CD4-positive, alpha-beta T cell treated with Interferon gamma for 1 hour (primary cell): ENCODE results near the gene TNK1.
"Not testable (repeated sequence)": the region's sequence is repeated elsewhere in the genome, so short reads cannot be mapped to it uniquely, and the experiment has no call there.

Experiments used
- DNase-seq: peaks from one replicate; pipeline ENCODE4 v3.0.0-alpha.2; 2020

Gene TNK1

DNA sequence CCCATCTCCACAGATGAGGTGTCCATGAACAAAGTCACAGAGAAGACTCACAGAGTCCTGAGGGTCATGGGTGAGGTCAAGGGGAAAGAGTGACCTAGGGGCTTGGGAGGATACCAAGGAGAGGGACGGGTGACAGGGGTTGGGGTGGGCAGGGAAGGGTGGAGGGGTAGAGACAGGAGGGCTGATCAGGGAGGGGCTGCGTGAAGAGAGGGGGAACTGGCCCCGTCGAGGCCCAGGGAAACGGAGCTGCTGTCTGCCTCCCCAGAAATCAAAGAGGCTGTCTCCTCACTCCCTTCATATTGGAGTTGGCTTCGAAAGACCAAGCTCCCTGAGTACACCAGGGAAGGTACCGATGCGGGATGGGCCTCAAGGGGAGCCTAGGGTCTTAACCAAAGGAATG, 25.3 kb upstream of the TNK1 start:
- DNase-seq: no peak

DNA sequence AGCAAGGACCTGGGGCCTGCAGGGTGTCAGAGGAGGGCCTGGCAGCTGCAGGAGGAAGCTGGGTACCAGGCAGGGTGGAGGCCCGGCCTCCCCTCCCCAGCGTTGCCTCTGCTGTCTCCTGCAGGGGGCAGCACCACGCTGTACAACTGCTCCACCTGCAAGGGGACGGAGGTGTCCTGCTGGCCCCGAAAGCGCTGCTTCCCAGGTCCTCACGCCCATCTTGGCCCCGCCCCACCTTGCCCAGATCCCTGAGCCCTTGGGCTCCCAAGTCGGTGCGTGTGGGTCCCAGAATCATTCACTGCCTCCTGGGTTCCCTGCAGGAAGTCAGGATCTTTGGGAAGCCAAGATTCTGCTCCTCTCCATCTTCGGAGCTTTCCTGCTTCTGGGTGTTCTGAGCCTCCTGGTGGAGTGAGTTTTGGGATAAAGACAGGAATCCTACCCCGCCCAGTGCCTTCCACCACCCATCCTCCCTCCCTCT, 24.8 kb upstream of the TNK1 start:
- peak; percentile 85 for DNase-seq

DNA sequence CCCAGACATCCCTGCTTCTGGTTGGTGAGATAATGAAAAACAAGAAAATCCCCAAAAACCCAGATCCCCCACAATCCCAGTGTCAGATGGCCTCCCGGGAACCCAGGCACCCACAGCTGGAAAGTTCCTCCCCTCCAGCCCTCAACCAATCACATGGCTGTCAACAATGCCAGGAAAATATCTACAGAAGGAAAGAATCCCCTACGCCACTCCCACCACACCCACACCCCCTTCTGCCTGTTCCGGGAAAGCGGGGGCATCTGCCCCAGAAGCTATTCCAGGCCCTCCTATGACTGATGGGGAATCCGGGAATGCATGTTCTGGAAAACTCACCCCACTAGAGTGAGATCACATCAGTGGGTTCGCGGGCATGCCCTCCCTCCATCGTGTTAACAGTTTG, 24.1 kb upstream of the TNK1 start:
- no peak for DNase-seq

DNA sequence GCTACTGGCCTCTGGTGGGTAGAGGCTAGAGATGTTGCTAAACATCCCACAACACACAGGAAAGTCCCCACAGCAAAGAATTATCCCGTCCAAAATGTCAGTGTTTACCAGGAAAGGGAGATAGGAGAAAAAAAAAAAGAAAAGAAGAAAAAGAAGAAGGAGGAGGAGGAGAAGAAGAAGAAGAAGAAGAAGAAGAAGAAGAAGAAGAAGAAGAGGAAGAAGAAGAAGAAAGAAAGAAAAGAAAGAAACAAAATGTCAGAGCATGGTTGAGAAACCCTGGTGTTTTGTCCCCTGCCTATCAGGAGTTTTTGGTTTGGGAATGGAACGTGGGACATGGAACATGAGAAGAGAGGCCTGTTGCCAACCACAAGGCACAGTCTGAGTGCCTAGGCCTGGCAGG, 23.5 kb upstream of the TNK1 start:
- DNase-seq: no peak

DNA sequence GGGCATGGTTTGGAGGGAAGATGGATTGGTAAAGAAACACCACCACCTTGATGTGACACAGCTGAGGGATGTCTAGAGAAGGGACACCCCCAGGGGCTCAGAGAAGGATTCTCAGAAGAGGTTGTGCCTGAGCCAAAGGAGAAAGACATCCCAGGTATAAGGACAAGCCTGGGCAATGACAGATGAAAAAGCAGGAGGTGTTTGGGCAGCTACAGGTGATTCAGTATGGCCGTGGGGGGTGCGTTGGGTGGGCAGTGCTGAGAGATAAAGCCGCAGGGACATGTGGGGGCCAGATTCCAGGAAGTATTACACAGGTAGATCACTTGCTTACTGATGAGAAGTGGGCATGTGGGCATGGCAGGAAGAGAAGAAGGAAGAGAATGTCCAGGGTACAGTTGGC, 19.0 kb upstream of the TNK1 start:
- DNase-seq: no peak

DNA sequence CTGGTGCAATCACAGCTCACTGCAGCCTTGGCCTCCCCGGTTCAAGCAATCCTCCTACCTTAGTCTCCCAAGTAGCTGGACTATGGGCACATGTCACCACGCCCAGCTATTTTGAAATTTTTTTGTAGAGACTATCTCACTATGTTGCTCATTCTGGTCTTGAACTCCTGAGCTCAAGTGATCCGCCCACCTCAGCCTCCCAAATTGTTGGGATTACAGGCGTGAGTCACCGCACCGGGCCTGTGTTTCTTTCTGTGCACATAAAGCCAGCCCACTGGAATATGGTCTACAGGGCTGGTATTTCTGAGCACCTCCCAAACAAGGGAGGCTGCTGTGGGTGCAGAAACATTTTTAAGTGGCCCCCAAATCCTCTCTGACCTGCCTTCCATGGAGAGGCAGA, 17.6 kb upstream of the TNK1 start:
- DNase-seq: no peak

DNA sequence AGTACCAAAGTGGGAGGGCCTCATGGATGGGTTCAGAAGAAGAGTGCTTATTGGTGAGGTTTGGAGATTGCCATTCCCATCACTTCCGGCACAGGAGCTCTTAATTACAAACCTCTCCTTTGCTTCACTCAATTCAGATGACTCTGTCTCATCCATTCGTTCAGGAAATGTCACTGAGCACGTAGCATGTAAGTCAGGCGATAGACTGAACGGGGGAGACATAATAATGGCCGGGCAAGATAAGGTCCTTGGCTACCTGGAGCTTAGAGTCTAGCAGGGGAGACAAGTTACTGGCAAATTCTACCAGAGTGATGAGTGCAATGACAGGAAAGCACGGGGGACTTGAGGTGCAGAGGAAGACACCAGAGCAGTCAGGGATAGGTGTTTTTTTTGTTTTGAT, 14.9 kb upstream of the TNK1 start:
- DNase-seq: not testable (repeated sequence)

DNA sequence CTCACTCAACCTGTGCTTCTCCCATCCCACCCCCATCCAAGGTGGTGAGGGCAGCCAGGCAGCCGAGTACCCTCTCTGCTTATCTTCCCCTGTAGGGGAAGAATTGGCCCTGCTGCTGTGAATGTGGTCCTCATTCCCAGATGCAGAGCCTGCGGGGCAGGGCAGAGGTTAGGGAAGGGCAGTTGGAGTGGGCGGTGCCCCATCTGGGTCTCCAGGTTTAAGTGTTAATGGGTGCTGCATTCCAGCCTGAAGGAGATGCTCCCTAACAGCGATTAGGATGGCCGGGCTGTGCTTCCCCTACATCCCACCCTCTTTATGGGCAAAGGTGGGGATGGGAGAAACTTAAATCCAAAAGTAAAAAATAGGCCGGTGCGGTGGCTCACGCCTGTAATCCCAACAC, 13.8 kb upstream of the TNK1 start:
- no peak for DNase-seq

DNA sequence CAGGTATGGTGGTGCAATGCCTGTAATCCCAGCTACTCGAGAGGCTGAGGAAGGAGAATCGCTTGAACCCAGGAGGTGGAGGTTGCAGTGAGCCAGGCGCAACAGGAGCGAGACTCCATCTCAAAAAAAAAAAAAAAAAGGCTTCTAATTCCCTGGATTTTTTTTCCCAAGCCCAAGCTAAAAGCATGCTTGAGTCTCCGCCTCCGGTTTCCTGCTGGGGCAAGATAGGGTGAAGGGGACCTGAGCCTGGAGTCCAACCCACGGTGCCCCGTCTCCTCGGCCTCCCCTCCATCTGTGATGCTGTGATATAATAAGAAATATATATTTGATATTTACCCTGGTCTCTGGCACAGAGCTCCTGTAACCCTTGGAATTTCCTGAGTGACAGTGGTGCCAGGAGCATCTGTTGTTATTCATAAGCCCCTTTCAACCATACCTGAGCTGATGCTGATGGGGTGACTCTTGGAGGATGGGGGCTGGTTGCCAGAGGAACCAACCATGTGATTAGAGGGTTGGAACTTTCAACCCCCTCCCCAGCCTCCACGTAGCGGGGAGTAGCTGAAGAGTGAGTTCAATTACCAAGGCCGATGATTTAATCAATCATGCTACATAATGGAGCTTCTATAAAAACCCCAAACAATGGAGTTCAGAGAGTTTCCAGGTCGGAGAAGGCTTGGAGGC, 12.8 kb upstream of the TNK1 start:
- DNase-seq: no peak

DNA sequence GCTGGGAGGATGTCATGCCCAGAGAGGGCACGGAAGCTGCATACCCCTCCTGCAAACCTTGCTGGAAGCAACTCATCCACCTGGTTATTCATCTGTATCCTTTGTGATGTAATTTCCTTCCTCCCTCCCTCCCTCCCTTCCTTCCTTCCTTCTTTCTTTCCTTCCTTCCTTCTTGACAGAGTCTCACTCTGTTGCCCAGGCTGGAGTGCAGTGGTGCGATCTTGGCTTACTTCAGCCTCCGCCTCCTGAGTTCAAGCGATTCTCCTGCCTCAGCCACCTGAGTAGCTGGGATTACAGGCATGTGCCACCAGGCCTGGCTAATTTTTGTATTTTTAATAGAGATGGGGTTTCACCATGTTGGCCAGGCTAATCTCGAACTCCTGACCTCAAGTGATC, 12.3 kb upstream of the TNK1 start:
- DNase-seq: not testable (repeated sequence)

DNA sequence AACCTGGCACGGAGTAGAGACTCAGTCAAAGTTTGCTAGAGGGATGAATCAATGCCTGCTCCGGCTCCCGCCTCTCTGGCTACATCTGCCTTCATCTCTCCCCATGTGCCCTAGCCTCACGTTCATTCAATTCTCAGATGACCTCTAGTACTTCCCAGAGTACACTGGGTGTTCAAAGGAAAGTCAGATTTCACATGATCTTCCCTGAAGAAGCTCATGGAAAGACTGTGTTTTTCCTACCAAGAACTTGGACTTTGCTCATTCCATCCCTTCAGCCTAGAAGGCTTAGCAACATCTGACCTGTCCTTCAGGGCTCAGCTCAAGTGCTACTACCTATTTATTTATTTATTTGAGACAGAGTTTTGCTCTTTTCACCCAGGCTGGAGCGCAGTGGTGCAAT, 11.1 kb upstream of the TNK1 start:
- DNase-seq: no peak

DNA sequence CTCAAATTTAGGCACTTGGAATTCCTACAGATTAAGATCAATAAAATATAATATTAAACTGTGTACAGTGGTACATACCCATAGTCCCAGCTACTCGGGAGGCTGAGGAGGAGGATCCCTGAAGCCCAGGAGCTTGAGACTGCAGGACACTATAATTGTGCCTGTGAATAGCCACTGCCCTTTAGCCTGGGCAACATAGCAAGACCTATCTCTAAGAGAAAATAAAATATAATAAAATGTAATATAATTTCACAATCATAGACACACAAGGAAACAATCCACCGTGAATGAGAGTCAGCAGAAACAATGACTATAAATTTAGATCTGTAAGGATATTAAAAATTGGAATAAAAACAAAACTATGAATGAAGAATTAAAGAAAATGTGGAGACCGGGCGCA, 10.0 kb upstream of the TNK1 start:
- no peak for DNase-seq

DNA sequence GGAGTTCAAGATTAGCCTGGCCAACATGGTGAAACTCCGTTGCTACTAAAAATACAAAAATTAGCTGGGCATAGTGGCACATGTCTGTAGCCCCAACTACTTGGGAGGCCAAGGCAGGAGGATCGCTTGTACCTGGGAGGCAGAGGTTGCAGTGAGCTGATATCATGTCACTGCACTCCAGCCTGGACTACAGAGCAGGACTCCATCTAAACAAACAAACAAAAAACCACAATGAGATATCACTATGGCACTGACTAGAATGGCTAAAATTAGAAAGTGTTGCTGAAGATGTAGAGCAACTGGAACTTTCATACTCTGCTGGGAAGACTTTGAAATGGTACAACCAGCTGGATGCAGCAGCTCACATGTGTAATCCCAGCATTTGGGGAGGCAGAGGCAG, 6.5 kb upstream of the TNK1 start:
- DNase-seq: no peak

DNA sequence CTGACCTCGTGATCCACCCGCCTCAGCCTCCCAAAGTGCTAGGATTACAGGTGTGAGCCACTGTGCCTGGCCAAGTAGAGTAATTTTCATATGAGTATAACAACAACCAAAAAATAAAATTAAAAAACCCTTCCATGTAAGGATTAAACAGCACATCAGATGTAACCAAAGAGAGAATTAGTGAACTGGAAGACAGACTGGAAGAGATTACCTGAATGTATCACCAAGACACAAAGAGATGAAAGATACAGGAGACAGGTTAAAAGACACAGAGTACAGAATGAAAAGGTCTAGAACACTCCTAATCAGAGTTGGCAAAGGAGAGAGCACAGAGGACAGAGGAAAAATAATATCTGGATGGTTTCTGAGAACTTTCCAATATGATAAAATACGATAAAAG, 1.8 kb upstream of the TNK1 start:
- DNase-seq: no peak

DNA sequence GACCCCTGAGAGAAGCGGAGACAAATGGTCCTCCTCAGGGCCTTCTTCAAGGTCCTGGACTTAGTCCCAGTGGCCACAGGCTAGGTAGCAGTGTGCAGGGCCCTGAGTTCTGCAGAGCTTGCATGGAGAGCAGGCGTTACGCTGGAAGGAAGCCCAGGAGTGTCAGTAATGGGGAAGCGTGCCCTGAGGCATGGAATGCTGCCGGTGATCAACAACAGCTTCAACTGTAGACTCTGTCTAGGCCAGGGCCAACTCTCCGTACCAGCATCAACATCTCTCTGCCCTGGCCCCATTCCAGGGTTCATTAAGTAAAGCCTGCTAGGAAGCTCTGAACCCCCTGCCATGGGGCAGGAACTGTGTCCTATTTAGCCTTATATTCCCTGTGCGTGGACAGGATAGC, 568 bp upstream of the TNK1 start:
- no peak for DNase-seq

DNA sequence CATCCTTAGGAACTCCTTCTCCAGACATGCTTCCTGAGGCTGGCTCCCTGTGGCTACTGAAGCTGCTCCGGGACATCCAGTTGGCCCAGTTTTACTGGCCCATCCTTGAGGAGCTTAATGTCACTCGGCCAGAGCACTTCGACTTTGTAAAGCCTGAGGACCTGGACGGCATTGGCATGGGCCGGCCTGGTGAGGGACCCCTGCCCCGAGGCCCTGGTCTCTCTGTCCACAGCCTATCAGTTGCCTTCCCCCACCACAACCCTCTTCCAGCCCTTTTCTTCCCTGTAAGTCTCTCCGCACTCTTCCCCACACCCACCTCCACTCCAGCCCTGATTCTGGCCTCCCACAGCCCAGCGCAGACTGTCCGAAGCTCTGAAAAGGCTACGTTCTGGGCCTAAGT, 2.0 kb downstream of the TNK1 start:
- no peak for DNase-seq

DNA sequence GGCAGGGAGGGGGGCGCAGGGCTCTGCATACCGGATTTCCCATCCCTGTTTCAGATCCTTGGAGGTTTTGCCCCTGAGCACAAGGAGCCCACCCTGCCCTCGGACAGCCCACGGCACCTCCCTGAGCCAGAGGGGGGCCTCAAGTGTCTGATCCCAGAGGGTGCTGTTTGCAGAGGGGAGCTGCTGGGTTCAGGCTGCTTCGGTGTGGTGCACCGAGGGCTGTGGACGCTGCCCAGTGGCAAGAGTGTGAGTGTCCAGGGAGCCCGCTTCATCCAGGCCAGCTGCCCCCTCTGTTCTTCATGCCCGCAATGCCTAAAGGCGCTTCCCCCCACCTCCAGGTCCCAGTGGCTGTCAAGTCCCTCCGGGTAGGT, 2.5 kb downstream of the TNK1 start:
- no peak for DNase-seq

DNA sequence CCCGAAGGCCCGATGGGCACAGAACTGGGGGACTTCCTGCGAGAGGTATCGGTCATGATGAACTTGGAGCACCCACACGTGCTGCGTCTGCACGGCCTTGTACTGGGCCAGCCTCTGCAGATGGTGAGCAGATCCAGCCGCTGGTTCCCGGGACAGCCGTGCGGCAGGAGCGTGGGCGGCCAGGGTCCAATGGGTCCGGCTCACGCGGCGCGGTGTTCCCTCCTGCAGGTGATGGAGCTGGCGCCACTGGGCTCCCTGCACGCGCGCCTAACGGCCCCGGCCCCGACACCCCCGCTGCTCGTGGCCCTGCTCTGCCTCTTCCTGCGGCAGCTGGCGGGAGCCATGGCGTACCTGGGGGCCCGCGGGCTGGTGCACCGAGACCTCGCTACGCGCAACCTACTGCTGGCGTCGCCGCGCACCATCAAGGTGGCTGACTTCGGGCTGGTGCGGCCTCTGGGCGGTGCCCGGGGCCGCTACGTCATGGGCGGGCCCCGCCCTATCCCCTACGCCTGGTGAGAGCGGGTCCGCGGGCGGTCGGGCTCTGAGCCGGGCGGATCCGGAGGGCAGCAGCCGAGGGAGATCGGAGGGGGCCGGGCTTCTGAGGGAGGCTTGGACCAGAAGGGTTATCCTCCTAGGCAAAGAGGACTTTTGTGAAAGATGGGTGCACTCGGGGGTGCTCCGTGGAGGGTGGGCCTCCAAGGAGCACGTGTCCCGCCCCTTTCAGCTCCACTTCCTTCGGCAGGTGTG, 3.0 kb downstream of the TNK1 start:
- peak; percentile 78 for DNase-seq

DNA sequence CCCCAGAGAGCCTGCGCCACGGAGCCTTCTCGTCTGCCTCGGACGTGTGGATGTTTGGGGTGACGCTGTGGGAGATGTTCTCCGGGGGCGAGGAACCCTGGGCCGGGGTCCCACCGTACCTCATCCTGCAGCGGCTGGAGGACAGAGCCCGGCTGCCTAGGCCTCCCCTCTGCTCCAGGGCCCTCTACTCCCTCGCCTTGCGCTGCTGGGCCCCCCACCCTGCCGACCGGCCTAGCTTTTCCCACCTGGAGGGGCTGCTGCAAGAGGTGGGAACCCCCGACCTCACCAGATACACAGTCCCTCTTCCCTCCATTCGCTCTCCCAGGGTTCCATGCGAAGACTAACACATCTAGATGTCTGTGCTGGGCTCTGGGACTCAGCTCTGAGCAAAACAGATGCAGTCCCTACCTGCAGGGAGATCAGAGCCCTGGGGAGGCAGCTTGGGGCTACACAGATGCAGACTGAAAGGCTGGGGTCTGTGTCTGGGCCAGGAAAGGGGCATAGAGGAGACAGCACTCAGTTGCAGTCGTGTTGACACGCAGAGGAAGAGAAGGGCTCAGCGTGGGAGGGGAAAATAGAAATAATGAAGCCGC, 3.7 kb downstream of the TNK1 start:
- DNase-seq: no peak

DNA sequence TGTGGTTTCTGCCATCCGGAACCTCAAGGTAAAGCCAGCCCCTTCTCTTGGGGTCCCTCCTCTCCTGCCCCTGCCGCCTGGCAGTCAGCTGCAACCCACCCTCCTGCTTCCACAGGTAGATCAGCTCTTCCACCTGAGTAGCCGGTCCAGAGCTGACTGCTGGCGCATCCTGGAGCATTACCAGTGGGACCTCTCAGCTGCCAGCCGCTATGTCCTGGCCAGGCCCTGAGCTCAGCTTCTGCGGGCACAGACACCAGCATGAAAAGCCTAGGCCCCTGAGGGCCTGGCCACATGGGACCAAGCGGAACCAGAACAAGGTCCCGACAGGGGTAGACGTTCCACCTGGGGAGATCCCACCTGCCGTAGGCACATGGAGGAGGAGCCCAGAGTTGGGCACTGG, 8.0 kb downstream of the TNK1 start:
- DNase-seq: no peak

DNA sequence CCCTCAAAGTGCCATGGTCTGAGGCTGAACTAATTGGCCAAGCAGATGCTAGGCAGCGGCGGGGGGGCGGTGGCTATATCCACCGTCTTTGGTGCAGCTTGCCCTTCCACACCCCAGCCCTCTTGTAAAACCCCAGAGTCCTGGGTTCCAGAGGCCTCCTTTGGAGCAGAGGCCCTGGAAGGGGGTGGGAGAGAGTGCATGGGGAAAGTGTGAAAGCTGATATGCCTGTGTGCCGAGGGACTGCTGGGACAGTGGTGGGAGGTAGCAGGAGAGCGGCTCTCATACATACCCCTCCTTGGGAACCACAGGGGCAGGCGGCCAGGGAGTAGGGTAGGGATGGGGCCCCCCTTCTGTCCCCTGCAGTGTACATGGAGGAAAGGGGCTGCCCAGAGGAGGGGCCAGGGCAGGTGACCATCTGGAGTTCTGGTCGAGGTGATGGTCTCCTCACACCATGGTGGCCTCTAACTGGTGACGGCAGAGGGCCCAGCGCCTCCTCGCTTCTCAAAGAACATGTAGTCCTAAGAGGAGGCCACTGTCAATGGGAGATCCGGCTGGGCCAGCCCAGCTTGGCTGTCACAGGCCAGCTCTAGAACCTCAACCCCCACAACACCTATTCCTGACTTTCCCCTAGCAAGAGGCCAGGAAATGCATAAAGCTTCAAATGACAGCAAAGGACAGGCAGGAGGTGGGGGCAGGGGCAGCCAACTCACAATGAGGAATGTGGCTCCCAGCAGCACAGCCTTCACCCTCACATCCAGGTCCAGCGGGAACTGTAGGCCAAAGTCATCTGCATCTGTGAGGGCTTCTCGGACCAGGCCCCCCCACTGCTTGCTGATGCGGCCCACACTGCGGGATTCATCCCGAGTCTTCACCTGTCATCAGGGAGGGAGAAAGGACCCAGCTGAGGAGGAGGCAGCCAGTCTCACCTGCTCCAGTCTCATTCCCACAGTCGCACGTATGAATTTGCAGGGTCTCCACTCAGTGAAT, 9.3 kb downstream of the TNK1 start:
- no peak for DNase-seq

DNA sequence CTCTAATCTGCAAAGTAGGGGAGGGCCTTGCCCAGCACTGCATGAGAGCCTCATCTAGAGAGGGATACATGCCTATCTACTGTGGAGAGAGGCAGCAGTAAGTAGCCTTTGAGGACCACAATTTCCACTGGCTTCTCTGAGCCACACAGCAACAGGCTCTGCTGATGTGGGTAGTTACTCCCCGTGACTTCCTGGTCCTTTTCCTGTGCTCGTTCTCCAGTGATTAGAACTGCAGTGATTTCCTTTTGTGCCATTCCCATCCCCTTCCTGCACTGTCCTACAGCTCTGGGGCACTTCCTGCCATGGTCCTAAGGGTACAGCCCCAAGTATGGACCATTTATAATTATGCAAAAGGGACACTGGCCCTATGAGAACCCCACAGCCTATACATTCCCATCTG, 10.4 kb downstream of the TNK1 start:
- DNase-seq: no peak
